Renal cortex interstitium (tissue), 11 donors: ENCODE data around the gene KLHL21. TPM values are rescaled to one million over a fixed set of nuclear protein-coding genes. Genes with fewer than 3 reads are reported as not detected.

Experiments
- DNase-seq, 11 donors: peaks; one replicate each; pipeline ENCODE4 v3.0.0-alpha.2; 2013; ENCODE audit warnings: low read depth in 9 of 11, low spot score in 4 of 11; ENCODE audit errors: extremely low read depth in 1 of 11
- polyA plus RNA-seq, 3 donors: library from polyadenylated mRNA; unstranded; fragments of 120-200 nt; gene quantifications; one replicate each; pipeline ENCODE4 v1.2.1, GENCODE V29; 2013; ENCODE audit not compliant: insufficient read length in 3 of 3

Gene KLHL21
- polyA plus RNA-seq, 3 donors: 12.1 to 17.7 (median 15.4) TPM

GRCh38 chr1:6630027-6630426, 27.4 kb upstream of the KLHL21 start:
- no peak for DNase-seq

- DNase-seq: no peak
Measured at GRCh38 chr1:6628971-6629479, 26.4 kb upstream of the KLHL21 start.

GRCh38 chr1:6627841-6628545, 25.3 kb upstream of the KLHL21 start:
- DNase-seq: no peak

GRCh38 chr1:6627031-6627430, 24.4 kb upstream of the KLHL21 start:
- DNase-seq: no peak

DNA sequence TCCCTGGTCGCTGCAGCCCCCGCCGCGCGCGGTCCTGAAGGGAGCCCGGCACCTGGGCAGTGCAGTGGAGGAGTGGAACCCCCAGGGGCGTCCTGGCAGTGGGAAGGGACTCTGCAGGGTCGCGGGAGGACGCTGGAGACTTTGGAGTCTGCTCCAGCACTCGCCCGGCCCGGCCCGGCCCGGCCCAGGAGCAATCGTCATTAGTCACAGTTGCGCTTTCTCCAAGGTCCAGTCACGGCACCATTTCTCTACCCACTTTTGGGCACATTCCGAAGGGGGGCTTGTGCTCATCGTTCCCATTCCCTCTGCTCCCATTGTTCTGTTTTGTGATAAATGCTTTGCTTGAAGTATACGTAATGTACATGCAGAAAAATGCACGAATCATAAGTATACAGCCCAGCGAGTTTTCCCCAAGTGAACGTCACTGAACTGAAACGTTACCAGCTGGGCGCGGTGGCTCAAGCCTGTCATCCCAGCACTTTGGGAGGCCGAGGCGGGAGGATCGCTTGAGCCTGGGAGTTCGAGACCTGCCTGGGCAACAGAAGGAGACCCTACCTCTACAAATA, 23.0 kb upstream of the KLHL21 start:
- DNase-seq: no peak

DNA sequence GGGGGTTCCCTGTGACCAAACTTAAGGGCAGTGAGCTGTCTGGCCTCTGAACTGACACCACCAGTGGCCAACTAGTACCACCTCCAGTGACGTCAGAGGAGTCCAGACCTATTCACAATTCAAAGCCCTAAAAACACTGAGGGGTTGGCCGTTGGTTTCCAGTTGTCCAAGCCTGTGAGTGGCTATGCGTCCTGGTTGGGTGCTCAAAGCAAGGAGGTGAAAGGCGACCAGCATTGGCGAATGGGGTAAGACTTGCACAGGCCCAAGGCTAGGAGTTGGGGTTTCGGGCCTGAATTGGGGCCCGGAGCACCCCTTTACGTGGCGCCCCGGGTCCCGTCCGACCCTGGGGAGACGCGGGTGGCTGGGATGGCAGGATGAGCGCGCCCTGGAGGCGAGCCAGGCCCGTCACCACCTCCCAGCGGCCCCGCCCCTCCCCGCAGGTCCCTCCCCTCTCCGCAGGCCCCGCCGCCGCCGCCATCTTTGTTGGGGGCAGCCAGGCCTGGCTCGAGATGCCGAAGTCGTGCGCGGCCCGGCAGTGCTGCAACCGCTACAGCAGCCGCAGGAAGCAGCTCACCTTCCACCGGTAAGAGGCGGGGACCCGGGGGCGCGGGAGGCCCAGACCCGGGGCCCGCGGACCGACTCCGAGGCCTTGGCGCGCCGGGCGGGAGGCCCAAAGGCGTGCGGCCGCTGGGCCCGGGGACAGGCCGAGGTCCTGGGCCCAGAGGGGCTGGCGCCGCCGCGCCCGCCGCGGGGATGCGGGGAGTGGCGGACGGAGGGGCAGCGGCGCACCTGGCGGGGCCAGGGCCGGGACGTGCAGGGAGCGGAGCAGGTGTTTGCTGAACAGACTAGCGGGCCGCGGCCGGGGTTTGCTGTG, 22.3 kb upstream of the KLHL21 start, which contains the start of gene THAP3:
TSS of gene THAP3 (plus strand) at position 159 of the 874 bp plus-strand sequence. CDS start at position 510, 351 bp downstream.
- DNase-seq: peak in 4 of 11 donors; percentile 68 to 85 (median 78)

DNA sequence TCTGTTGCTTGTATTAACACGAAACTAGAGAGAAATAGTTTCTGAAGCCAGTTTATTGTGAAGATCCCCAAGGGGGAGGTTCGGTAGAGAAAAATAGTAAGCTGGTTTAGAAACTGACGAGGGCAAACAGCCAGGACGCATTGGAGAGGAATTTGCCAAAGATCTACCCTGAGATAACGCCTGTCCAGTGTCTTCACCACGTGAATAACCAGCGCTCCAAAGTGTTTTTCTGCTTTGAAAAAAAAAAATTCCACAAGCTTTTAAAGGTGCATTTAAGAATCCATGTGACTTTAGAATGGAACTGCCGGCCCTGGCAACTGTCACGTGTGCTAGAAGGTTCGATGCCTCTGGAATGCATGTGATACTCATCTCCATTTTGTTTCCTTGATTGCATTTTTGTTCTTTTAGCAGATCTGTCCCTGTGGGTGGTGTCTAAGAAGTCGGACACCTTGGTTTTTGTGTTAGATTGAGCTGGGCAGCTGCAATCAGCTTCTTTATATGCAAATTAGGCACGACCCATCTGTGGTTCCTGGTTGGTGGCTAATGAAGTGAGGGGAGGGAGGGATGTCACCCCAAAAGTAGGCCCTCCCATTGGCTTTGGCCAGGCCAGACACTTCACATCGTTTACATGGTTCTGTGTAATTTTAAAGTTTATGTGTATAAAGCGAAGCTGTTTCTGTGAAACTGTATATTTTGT, 20.7 kb upstream of the KLHL21 start:
- DNase-seq: no peak

GRCh38 chr1:6622396-6623152, 19.9 kb upstream of the KLHL21 start:
- DNase-seq: no peak

GRCh38 chr1:6621429-6622391, 19.0 kb upstream of the KLHL21 start:
- no peak for DNase-seq

GRCh38 chr1:6619045-6619444, 16.4 kb upstream of the KLHL21 start:
- DNase-seq: no peak

- DNase-seq: no peak
Measured at GRCh38 chr1:6614929-6615785, 12.5 kb upstream of the KLHL21 start.

GRCh38 chr1:6614019-6614928, 11.6 kb upstream of the KLHL21 start:
- DNase-seq: peak in 4 of 11 donors; percentile 41 to 59 (median 52)

- peak; percentile 92 to 99 (median 97) for DNase-seq
Measured at GRCh38 chr1:6613361-6614018, 10.8 kb upstream of the KLHL21 start, which contains the start of gene PHF13. Gene PHF13, plus strand, starts transcription at chr1:6613731. Its CDS starts 336 bp downstream, at chr1:6614067.

- peak in 2 of 11 donors; percentile 9 to 53 for DNase-seq
Measured at GRCh38 chr1:6612641-6613360, 10.1 kb upstream of the KLHL21 start.
